NCI-H146 treated with DMSO at 0.1 percent for 48 hours (cell line): ENCODE results near the gene DUSP14.

Experiments
- DNase-seq: peaks from one replicate; lab custom pipeline; 2025; ENCODE audit not compliant: unreplicated experiment; lab: John Stamatoyannopoulos, UW

DUSP14 gene

GRCh38 chr17:37555386-37555785 is 65.7 kb downstream of the DUSP14 start:
- no peak for DNase-seq

- no peak for DNase-seq
Measured at GRCh38 chr17:37557482-37557881, 67.8 kb downstream of the DUSP14 start.

GRCh38 chr17:37558299-37558698 is 68.6 kb downstream of the DUSP14 start:
- DNase-seq = no peak

GRCh38 chr17:37562016-37562745 is 72.5 kb downstream of the DUSP14 start:
- no peak for DNase-seq
